Measurements from ENCODE around the gene TPSAB1.

DNA sequence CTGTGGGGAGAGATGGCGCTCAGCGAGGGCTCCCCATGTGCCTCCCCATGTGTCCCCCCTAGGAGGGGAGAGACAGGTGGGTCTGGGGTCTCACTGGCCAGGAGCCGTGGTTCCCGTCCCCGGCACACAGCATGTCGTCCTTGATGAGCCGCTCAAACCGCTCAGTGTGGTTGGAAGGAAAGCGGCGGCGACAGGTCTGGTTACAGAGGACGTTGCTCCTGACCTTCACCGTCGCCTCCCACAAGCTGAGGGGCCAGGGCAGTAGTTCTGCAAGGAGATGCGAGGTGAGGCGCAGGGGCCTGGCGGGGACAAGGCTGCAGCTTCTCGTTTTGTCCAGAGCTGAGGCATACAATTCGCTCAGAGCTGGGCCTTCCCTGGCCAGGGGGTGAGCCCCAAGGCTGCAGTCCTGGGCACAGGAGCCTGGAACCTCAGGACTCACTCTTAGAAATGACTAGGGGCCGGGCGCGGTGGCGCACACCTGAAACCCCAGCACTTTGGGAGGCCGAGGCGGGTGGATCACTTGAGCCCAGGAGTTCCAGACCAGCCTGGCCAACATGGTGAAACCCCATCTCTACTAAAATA lies 46.1 kb downstream of the TPSAB1 start:
- TF ChIP-seq CTCF (IDR thresholded peaks at IDR 0.05) (no peak), POLR2A (IDR thresholded peaks at IDR 0.05) (no peak)
